Stimulated activated CD4-positive, alpha-beta T cell treated with anti-CD3 and anti-CD28 coated beads, Interleukin-1b, Interleukin-23, amount 100 ng/mL, for 24 hours (primary cell): ENCODE data around the gene CTRB1.

Experiments used
- DNase-seq, 4 experiments: peaks; one replicate each; pipeline ENCODE4 v3.0.0-alpha.2; 2020; ENCODE audit warnings: low read depth in 4 of 4, low spot score in 1 of 4

Gene CTRB1

DNA sequence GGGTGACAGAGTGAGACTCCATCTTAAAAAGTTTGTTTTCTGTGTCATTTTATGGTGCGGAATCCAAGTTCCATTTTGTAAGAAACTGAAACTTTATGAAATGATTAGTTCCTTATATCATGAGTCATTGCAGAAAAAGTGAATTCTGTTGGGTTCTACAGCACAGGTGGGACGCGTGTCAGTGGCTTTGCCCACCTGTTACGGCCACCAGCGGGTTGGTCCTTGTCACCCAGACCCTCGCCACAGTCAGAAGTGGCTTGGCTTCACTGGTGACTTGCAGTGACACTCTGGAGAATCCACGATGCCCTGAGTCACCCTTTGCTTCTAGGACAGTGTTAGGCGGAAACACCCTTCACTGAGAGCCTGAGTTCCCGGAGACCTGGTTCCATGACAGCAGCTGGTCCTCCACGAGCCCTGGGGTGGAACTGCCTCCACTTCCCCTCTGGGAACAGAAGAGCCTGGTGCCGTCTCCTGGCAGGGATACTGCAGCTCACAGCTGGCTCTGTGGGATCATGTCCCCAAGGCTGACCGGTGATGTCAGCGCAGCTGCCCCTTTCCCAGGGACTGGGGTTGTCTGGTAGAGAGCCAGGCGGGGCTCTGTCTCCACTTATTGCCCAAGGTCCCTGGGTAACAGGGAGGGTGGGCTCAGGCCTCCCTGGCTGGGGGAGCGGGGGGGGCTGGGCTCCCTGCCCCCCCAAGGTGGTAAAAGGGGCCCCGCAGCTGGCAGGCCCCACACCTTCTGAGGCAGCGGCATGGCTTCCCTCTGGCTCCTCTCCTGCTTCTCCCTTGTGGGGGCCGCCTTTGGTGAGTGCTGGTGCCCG lies at the start of gene CTRB1:
CTRB1 (plus strand) TSS at position 733 of the 821 bp plus-strand sequence; CDS start at position 753, 20 bp downstream.
- DNase-seq, result no peak

DNA sequence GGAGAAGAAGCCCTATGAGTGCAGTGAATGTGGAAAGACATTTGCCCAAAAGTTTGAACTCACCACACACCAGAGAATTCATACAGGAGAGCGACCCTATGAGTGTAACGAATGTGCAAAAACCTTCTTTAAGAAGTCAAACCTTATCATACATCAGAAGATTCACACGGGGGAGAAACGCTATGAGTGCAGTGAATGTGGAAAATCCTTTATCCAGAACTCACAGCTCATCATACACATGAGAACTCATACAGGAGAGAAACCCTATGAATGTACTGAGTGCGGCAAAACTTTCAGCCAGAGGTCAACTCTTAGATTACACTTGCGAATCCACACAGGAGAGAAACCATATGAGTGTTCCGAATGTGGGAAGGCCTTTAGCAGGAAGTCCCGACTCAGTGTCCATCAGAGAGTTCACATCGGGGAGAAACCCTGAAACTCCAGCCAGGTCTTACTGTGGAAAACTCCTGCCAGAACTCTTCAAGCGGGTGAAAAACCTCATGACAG lies 48.8 kb upstream of the CTRB1 start:
- no peak for DNase-seq

- DNase-seq, result no peak
Measured at GRCh38 chr16:75172578-75172977, 46.2 kb upstream of the CTRB1 start.

GRCh38 chr16:75175074-75175473 lies 43.7 kb upstream of the CTRB1 start:
- no peak for DNase-seq

DNA sequence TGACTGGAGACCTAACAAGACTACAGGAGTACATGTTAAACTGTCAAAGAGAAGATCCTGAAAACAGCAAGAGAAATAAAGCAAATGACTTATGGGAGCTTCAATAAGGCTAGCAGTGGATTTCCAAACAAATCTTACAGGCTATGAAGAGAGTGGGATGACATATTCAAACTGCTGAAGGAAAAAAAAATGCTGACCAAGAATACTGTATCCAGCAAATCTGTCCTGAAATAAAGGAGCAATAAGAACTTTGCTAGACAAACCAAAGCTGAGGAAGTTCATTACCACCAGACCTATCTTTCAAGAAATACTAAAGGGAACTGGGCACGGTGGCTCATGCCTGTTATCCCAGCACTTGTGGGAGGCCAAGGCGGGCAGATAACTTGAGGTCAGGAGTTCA lies 41.9 kb upstream of the CTRB1 start:
- no peak for DNase-seq

GRCh38 chr16:75179208-75179607 lies 39.6 kb upstream of the CTRB1 start:
- no peak for DNase-seq

DNA sequence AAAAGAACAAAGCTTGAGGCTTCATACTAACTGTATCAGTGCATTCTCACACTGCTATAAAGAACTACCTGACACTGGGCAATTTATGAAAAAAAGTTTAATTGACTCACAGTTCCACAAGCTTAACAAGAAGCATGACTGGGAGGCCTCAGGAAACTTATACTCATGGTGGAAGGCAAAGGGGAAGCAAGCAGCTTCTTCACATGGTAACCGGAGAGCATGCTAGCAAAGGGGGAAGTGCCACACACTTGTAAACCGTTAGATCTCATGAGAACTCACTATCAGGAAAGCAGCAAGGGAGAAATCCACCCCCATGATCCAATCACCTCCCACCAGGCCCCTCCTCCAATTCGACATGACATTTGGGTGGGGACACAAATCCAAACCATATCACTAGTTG lies 37.2 kb upstream of the CTRB1 start:
- no peak for DNase-seq

DNA sequence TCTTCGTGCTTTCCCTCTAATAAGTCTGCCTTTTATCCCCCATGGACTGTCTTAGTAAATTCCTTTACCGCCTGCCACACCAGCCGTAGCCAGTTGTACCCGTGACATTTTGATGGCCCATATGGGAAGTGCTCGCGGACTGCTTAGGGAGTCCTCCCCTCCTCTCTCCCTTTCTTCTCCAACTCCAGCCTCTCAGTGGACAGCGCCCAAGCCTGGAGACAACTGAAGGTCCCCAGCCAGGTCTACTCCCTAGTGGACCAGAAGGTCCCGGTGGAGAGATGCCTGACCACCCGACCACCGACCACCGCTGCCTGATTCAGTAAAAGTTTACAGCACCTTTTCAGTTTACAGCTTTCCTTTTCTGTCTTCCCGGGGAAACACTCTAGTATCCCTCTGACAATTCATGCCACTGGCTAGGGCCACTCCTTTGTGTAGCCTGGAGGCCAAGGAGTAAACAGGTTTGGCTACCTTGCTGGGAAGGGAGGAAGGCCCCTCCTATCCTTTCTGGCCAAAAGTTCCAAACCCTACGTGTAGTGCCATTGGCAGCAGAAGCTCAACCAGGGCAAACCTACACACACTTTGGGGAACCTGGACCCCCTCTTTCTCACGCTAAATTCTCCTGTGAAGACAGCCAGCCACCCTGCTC lies 29.8 kb upstream of the CTRB1 start:
- no peak for DNase-seq

DNA sequence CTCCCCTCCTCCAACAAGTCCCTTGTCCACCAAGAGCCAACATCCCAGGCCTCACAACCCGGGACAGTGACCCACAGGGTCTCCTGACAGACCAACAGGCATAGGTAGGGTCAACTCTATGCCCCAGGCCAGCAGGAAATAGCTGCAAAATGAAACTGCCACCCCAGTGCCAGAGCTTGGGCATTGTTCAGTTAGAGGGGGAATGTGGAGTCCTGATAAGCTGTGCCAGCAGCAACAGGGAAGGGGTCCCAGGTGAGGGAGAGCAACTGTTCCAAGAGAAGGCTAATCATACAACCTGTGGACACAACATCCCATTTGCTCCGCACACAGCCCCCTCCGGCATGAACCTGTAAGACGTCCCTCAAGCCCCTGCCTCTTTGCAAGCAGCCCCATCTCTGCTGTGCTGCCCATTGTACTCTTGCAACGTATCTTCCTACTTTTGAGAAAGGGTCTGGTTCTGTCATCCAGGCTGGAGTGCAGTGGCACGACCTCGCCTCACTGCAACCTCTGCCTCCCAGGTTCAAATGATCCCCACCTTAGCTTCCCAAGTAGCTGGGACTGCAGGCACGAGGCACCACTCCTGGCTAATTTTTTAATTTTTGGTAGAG lies 29.0 kb upstream of the CTRB1 start:
- no peak for DNase-seq

GRCh38 chr16:75192606-75193264 lies 26.1 kb upstream of the CTRB1 start:
- no peak for DNase-seq

- no peak for DNase-seq
Measured at GRCh38 chr16:75193265-75193650, 25.5 kb upstream of the CTRB1 start.

- DNase-seq, result no peak
Measured at GRCh38 chr16:75193730-75194444, 24.9 kb upstream of the CTRB1 start.

DNA sequence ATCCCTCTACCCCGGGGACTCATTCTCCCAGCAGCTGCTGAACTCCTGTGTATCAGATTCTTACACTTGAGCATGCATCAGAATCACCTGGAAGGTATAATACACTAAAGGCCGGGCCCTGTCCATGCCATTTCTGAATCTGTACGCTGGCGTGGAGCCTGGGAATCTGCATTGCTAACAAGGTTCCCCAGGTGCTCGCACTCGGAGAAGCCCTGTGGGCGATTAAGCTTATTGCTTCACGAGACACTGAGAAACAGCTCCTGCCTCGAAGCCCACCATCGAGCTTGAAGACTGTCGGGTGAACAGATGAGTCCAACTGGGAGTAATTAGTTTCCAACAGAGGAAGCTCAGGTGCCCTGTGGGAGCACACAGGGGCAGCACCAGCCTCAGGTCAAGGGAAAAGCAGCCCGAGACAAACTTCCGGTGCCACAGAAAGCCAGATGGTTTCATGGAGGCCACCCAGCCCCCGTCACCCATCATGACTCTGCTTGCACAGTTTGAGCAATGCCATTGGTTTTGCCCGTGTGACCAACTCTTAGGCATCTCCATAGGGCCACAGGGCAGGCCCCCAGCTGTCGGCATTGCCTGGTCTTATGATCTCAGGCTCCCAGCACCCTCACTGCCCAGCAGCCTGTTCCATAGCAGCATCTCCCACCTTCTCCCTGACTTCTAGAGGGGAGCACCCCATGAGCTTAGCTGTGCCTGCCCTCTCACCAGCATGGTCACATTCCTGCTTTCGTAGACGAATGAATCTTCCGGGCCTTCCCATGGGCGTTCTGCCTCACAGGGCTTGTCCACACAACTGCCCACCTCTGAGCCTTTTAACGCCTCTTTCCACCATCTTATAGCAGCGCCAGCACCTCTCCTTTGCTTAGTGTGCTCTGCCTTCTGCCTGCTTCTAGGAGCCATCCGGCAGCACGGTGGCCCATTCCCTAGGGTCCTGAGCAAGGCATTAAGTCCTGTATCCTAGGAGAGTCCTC lies 22.7 kb upstream of the CTRB1 start:
- DNase-seq, result no peak

- no peak for DNase-seq
Measured at GRCh38 chr16:75196836-75197235, 22.0 kb upstream of the CTRB1 start.

GRCh38 chr16:75197522-75198134 lies 21.2 kb upstream of the CTRB1 start:
- DNase-seq, result no peak

GRCh38 chr16:75198135-75198600 lies 20.6 kb upstream of the CTRB1 start:
- no peak for DNase-seq

DNA sequence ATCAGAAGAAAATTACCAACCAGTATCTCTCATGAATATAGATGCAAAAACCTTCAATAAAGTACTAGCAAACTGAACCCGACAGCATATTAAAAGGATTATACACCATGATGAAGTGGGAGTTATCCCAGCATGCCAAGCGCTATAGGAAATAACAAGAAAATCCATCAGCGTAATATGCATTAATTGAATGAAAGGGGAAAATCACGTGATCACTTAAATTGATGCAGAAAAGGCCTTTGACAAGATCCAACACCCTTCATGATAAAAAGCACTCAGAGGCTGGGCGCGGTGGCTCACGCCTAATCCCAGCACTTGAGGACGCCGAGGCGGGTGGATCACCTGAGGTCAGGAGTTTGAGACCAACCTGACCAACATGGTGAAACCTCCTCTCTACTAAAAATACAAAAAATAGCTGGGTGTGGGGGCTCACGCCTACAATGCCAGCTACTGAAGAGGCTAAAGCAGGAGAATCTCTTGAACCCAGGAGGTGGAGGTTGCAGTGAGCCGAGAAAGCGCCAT lies 16.7 kb upstream of the CTRB1 start:
- no peak for DNase-seq

GRCh38 chr16:75203096-75203495 lies 15.7 kb upstream of the CTRB1 start:
- DNase-seq, result no peak
